Measurements from ENCODE around the gene SOHLH1. TPM values are rescaled to one million over a fixed set of nuclear protein-coding genes. Genes with fewer than 3 reads are reported as not detected.
"Not testable (repeated sequence)": the region's sequence is repeated elsewhere in the genome, so short reads cannot be mapped to it uniquely, and the experiment has no call there.

The SOHLH1 gene
- total RNA-seq, 1 donor from 2014 or later: not detected

DNA sequence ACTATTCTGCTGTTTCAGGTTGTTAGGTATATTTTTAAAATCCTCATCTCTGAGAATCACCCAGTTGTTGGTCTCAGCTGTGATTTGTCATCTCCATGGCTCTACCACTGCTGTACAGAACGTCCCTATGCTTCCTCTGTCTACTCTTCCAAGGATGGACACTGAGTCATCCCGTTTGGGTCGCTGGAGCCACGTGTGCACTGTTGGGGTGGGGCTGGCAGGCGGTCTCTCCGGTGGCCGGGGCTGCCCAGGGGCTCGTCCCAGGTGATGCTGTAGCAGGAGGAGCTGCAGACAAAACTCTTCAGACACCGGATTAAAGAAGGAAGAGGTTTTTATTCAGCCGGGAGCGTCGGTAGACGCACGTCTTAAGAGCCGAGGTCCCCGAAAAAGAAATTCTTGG, 19.2 kb downstream of the SOHLH1 start:
- intact Hi-C loops (cut with micrococcal nuclease): no loop called here

DNA sequence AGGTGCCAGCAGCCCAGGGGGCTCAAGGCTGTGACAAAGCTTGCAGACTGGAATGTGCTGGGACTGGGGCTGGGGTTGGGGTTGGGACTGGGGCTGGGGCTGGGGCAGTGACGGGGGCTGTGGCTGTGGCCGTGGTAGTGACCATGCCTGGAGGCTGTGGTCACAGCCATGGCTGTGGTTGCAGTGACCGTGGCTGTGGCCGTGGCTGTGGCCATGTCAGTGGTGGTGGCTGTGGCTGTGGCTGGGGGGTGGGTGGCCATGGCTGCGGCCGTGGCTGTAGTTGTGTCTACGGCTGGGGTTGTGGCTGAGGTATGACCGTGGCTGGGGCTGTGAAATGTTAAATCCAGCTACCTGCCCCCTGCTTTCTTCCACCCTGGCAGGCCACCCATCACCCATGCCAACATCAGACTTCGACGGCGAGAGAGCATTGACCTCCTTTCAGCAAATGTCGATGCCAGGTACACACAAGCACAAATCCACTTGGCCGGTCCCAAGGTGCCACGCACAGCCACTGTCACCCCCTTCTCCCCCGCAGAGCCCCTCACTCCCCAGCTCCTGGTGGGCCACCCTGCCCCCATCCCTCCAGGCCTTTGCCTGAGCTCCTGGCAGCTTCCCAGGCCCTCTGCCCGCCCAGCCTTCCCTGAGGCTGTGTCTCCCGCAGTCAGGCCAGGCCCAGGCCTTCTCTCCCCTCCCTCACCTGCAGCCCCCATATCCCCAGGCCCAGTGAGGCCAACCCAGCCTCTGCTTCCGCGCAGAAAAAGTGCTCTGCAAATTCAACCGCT, 20.9 kb downstream of the SOHLH1 start:
- intact Hi-C loops (cut with micrococcal nuclease): no loop called here

DNA sequence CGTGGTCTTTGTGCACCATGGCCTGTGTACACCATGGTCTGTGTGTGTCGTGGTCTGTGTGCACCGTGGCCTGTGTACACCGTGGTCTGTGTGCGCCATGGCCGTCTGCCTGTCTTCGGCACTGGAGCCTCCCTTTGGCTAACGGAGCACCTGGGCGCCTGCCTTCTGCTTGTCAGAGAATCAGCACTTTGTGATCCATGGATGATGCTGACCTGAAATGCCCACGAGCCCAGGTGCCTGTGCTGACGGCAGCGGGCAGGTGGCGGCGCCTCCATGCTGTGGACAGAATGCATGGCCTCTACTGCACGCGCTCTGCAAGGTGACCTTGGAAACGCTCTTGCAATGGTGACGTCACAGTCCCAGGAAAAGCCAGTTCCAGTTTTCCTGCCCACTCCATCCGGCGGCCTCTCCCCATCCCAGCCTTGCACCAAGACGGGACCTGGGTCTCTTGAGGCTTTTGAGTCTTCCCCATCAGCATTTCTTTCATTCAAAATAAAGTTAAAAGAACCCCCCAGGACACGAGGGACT, 21.6 kb downstream of the SOHLH1 start:
- intact Hi-C loops (cut with micrococcal nuclease): no loop called here

DNA sequence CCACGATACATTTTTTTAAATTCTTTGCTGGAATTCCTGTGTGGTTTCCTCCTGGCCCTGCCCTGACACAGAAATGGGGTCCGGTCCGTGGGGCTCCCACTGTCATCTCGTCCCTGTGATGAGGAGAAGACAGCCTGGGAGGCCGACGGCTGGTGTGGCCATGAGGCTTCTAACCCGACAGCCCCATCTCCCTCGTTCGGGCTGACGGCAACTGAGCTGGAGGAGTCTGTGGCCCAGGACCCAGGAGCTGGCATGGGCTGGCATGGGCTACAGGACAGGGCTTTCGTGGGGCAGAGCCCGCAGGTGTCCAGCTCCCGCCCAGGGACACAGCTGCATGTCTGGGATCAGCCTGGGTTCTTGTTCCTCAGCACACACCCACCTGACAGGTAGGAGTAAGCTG, 22.4 kb downstream of the SOHLH1 start:
- intact Hi-C loops (cut with micrococcal nuclease): no loop called here

DNA sequence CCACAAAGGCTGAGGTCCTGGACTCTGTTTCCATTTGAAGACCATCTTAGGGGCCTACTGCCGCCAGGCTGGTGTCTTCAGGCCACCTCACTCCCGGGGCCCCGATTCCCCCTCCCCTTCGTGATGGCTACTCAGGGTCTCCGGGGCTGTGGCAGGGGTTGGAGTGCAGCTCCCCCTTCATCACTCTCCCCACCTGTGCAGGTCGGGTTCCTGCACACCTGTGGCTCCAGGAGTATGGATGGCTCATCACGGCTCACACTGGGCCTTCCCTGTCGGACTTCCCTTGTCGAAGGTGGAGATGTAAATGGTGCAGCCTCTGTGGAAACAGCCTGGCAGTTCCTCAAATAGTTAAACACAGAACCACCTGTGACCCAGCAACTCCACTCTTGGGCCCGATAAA, 24.3 kb downstream of the SOHLH1 start:
- intact Hi-C loops (cut with micrococcal nuclease): no loop called here

DNA sequence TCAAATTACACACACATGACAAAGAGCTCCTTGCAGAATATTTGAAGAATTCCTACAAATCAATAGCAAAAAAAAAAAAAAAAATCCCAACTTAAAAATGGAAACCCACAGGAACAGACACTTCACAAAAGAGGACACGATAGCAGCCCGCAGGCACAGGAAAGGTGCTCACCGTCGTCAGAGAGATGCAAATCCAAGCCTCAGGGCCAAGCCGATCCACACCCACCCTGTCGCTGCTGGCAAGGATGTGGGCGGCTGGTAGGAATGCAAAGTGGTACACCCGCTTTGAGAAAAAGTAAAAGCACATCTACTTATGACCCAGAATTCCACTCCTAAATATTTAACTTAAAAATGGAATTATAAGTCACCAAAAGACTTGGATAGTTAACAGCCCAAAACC, 25.3 kb downstream of the SOHLH1 start:
- intact Hi-C loops (cut with micrococcal nuclease): no loop called here

DNA sequence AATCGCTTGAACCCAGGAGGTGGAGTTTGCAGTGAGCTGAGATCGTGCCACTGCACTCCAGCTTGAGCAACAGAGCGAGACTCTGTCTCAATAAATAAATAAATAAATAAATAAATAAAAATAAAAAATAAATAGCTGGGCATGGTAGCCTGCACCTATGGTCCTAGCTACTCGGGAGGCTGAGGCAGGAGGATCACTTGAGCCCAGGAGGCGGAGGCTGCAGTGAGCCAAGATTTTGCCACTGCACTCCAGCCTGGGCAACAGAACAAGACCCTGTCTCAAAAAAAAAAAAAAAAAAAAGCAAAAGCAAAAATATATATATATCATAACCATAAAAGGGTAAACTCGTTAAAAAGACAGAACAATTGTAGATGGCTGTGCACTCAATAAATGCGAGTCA, 26.5 kb downstream of the SOHLH1 start:
- intact Hi-C loops (cut with micrococcal nuclease): not testable (repeated sequence)

DNA sequence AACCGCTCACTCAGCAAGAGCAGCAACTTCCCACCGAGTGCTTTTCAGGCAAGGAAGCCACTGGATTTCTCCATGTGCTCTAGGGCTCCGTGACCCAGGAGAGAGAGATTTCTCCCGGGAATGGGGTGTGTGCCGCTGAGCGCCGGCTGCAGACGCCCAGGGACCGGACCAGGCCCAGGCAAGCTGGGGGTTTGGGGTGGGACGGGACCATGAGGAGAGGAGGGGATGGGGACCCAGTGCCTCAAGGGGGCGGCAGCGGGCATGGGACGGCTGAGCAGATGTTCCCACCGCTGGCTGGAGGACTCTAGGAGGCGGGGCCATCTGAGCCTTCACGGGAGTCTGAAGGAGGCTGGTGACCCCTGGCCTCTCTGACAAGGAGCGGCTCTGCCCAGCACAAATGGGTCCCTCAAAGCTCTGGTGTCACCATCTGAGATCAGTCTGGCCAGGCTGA, 27.7 kb downstream of the SOHLH1 start:
- intact Hi-C loops (cut with micrococcal nuclease): no loop called here

DNA sequence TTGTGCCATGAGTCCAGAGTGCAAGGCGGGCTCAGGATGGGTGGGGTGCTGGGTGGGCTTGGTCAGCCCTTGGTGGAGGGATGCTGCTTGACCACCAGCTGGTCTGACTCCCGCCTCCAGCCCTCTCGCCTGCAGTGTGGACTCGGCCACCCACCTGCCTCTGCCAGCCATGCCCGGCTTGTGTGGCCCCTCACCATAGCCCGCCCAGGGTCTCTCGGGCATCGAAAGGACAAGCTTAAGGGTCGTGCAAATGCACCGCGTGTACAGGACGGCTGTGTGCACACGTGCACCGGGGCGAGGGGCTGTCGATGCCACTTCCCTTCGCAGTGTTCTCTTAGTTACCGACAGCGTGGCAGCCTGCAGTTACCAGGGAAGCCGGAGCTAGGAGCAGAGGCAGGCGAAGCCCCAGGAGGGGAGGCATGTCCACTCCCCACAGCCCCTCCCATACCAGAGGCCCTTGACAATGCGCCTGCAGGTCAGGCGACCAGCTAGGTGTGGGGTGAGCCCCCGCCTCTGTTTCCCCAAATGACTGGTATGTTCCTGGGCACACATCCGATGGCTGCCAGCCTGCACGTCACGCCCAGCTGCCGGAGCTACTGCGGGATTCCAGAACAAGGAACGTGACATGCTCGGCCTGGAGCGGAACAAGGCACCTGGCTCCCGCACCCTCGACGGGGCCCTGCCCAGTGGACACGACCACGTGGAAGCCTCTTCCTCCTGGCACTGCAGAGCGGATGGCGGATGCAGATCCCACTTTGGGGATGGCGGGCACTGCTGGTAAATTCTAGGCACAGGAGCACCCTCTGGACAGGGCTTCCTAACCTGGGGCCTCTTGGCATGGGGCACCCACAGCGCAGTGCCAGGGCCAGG, 28.3 kb downstream of the SOHLH1 start:
- intact Hi-C loops (cut with micrococcal nuclease): no loop called here

DNA sequence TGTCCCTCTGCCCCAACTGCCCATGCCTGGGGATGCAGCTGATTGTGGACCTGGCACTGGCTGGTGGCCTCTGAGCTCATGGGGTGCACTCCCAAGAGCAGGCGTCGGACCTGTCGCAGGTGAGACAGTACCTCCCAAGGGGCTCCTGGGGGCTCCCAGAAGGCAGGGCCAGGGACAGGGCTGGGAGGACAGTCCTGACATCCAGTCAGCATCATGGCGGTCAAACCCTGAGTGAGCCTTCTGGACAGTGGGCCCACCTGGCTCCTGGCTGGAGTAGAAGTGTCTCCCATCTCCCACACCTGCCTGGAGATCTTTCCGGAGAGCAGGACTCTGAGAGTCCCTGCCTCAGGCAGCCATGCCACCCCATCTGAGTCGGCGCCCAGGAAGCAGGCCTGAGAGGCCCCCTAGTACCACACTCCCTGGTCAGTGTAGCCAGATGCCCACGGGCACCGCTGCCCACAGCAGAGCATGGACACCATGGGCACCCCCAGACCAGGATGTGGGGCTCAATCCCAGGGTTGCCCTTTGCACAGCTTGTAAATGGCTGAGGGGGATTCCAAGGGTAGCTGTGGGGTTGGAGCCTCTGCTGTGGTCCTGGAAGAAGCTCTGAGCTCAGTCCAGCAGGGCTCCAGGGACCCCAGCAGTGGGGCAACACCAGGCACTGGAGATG, 29.5 kb downstream of the SOHLH1 start:
- intact Hi-C loops (cut with micrococcal nuclease): no loop called here

DNA sequence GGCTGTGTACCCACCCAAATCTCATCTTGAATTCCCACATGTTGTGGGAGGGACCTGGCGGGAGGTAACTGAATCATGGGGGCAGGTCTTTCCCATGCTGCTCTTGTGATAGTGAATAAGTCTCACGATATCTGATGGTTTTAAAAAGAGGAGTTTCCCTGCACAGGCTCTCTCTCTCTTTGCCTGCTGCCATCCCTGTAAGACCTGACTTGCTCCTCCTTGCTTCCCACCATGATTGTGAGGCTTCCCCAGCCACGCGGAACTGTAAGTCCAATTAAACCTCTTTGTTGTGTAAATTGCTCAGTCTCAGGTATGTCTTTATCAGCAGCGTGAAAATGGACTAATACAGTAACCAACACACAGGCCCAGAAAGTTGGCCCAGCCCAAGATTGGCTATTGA, 30.3 kb downstream of the SOHLH1 start:
- intact Hi-C loops (cut with micrococcal nuclease): not testable (repeated sequence)

DNA sequence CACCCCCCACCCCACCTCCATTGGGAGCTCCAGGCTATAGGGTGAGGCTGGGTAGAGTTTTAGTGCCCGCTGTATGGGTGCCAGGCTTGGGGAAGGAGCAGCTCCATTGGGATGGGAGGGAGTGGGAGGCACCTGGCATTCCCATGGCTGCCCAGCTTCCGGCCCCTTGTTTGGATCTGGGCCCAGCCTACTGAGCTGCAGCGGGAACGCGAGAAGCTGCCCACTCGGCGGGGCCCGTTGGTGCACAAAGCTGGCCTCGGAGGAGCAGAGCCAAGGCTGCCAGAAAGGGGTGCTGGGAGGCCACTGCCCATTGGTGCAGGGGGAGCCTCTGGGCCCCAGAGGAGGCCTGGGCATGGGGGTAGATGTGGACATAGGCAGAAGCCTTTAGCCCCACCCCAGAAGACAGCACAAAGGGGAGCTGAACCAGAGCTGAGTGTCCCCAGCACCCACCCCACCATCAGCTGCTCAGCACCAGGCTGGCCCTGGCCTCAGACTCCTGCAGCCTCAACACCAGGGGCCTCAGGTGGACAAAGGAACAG, 31.7 kb downstream of the SOHLH1 start:
- intact Hi-C loops (cut with micrococcal nuclease): no loop called here

DNA sequence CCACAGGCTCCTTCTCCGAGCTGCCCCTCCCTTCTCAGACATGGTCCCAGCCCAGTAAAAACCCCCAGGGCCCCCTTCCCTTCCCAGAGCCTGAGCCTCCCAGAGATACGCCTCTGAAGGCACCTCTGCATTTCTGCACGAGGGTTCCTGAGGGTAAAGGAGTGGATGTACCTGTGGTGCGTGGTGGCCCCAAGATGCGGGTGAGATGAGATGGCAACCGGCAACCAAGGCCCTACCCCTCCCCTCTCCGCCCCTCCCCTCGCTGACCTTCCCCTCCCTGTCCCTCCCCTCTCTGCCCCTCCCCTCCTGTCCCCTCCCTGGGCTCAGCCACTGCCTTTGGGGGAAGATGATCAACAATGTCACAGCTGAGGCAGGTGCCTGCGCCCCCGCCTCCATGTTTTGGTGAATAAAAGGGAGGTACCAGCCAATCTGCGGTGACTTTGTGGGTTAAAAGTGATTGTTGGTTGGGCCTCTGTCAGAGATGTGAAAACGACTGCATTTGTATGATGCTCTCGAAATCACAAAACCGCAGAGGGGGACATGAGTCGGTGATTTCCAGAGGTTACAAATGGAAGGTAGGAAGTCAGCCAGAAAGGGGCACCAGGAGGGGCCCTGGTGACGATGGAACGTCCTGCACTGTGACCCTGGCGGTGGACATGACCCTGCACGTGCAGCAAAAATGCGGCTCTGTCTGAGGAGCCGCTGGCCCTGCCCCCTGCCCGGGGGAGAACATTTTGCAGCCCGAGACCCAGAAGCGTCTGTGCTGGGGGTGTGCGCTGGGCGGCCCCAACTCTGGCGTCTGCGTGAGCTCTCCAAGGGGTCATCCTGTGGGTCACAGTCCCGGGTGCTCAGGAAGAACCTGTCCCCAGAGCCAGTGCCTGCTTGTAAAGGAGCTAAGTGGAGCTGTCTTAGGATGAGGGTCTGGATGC, 32.5 kb downstream of the SOHLH1 start:
- intact Hi-C loops (cut with micrococcal nuclease): no loop called here

DNA sequence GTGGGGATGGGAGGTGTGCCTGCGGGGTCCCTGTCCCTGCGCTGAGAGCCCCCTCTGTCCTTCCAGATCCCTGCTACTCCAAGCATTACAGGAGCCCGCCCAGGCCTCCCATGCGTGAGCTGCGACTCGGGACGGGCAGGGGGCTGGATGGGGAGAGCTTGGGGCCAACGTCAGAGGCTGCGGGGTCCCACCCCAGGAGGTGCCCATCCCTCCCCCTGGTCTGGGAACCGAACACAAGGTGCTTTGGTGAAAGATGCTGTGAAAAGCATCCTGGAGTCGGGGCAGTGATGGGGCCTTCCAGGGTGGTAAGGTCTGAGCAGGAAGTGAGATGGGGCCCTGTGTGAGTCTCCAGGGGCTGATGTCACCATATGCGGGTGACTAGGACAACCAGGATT, 33.5 kb downstream of the SOHLH1 start:
- intact Hi-C loops (cut with micrococcal nuclease): no loop called here

DNA sequence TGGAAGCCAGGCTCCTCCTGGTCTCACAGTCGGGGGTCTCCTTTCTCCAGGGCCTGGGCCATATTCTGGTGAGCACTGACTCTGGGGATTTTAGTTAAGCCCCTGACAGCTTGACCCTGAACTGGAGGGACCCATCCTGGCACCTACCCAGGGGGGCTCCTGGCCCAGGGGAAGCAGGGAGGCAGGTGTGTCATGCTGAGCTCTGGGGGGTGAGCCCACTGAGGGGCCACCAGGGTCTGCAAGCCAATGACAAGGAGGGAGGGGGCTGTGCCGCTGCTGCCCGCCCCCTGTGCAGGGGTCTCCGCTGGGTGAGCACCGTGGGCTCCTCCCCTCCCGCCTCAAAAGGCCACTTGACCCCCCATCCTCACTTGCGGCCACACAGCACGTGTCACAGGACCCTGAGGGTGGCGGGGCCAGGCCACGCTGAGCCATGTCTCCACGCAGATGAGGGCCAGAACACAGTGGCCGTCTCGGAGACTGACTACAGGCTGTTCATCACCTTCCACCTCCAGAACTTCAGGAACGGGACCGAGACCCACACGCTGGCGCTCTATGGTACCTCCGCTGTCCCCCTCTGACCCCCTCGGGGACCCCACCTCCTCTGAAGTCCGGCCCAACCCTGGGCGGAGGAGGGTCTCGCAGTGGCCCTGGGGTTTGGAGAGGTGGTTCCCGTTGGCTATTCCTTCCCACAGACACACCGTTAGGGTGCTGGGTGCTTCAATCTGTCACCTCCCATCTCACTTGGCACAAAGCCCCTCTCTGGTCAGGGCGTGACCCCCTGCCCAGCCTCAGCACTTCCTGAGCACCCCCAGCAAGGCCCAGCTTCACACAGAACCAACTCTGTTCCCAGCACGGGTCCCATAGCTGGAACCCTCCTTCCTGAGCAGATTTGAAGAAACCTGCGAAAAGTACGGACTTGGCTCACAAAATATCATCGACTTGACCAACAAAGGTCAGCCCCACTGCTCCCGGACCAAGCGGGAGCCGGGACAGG, 34.2 kb downstream of the SOHLH1 start:
- intact Hi-C loops (cut with micrococcal nuclease): no loop called here

DNA sequence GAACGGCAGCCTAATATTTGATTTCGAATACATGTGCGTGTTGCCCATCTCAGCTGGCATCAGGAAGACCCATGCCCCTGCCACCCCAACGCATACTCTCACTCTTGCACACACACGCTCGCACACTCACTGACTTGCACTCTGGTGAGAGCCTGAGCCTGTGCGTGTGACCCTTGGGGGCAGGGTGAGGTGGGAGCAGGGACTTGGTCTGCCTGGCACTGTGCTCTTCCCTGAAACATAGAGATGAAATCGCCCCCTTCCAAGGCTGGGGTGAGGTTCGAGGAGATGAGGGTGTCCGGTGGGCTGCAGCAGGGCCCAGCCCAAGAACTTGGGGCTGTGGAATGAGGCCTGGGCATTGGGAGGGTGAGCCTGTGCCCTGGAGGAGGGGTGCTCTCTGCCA, 35.0 kb downstream of the SOHLH1 start:
- intact Hi-C loops (cut with micrococcal nuclease): no loop called here

DNA sequence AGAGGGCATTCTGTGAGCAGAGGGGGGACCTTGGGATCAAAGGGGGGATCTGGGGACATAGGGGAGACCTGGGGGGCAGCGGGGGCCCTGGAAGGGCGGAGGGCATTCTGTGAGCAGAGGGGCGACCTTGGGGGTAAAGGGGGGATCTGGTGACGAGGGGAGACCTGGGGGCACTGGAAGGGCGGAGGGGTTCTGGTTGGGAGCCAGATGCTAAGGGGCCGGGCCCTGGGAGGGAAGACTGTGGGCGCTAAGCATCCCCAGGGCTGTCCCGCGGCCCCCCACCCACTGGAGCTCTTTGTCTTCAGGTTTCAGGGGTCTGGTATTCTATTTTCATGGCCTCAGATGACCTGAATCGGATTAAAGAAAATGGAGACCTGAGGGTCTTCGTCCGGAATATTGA, 35.4 kb downstream of the SOHLH1 start:
- intact Hi-C loops (cut with micrococcal nuclease): no loop called here

DNA sequence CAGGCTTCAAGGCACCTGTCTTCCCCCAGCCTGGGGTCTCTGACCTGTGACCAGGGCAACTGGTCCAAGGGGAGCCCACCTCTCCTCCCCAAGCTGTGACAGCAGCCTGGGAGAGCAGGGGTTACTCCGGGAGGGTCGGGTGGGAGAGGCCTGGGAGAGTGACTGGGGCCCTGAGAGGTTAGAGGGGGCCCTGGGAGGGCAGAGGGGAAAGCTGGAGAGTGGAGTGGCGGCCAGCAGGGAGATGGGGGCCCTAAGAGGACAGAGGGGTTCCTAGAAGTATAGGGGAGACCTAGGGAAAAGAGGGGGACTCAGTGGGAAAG, 35.9 kb downstream of the SOHLH1 start:
- intact Hi-C loops (cut with micrococcal nuclease): no loop called here

DNA sequence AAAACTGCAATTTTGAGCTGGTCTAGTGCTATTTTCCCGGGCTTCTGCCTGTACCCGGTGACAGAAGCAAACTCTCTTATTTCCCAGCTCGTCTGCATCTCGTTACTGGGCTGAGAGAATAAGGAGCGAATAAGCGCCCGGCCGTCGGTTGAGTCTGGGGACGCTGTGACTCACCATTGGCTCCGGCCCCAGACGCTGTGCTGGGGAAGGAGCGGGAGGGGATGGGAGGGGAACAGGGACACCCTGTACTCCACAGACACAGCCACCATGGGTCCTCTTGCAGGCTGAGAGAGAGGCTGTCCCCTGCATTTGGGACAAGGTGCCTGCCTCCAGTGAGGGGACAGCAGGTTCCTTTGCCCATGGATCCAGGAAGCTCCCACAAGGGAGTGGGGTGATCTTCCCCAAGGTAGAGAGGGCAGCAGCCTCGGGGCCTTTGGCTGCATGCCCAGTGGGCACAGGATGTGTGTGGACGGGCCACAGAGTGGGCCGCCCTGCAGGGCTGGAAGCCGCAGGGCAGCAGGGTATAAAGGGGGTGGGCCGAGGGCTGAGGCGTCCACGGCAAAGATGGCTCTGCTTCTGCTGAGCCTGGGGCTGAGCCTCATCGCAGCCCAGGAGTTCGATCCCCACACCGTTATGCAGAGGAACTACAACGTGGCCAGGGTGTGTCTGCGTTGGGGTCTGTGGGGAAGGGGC, 36.4 kb downstream of the SOHLH1 start, which contains the start of gene LCN9:
Gene LCN9 (plus strand): TSS at position 552 of the 693 bp plus-strand sequence. CDS start 13 bp downstream, at position 565.
- intact Hi-C loops (cut with micrococcal nuclease): no loop called here

All from T-helper 1 cell treated with Interleukin-12 subunit alpha and Interleukin-12 subunit beta and Interleukin-4 antibody, amounts not matched to agents 30 ng/mL and 1 ng/mL, for 36 hours (primary cell).